Spleen (tissue), 11 donors: ENCODE results near the gene CMTM7. TPM values are rescaled to one million over a fixed set of nuclear protein-coding genes. Genes with fewer than 3 reads are reported as not detected.

ENCODE experiments used
- DNase-seq: peaks from one replicate; pipeline ENCODE4 v3.0.0-alpha.2; 2020
- H3K27ac ChIP-seq, 8 donors: fragments of 200-600 bp; sonication (generic) in 7 of 8; 1 replicate in 4 of 8; 2 replicates in 4 of 8; pipeline versions ENCODE4 v1.5.0 to v1.8.0; 2016 to 2021; ENCODE audit warnings: inconsistent platforms in 4 of 8, mild to moderate bottlenecking in 4 of 8, moderate library complexity in 1 of 8
- H3K27me3 ChIP-seq, 7 donors: fragments of 200-600 bp; sonication (generic) in 6 of 7; replicated peaks in 1 of 7; 1 replicate in 4 of 7; 2 replicates in 3 of 7; pipeline versions ENCODE4 v1.5.0 to v1.8.0; 2016 to 2021; ENCODE audit warnings: inconsistent platforms in 3 of 7, mild to moderate bottlenecking in 1 of 7
- H3K36me3 ChIP-seq, 6 donors: fragments of 200-600 bp; sonication (generic) in 5 of 6; 1 replicate in 4 of 6; 2 replicates in 2 of 6; pipeline versions ENCODE4 v1.5.0 to v1.8.0; 2016 to 2021; ENCODE audit warnings: inconsistent platforms in 2 of 6
- H3K4me1 ChIP-seq, 6 donors: fragments of 200-600 bp; sonication (generic) in 5 of 6; 1 replicate in 3 of 6; 2 replicates in 3 of 6; pipeline versions ENCODE4 v1.5.0 to v1.8.0; 2016 to 2021; ENCODE audit warnings: inconsistent platforms in 3 of 6
- H3K4me3 ChIP-seq, 8 donors: fragments of 200-600 bp; sonication (generic) in 7 of 8; 1 replicate in 4 of 8; 2 replicates in 4 of 8; pipeline versions ENCODE4 v1.5.0 to v1.8.0; 2016 to 2021; ENCODE audit warnings: inconsistent platforms in 4 of 8, mild to moderate bottlenecking in 4 of 8, moderate library complexity in 2 of 8
- H3K9me3 ChIP-seq, 8 donors: fragments of 200-600 bp; sonication (generic) in 7 of 8; 1 replicate in 4 of 8; 2 replicates in 4 of 8; pipeline versions ENCODE4 v1.5.0 to v1.8.0; 2016 to 2021; ENCODE audit warnings: inconsistent platforms in 4 of 8
- POLR2A ChIP-seq, 3 donors: fragments of 450-650 bp; IDR thresholded peaks; one replicate each; pipeline ENCODE4 v1.5.1; 2017; ENCODE audit warnings: antibody characterized with exemption in 3 of 3, mild to moderate bottlenecking in 1 of 3
- POLR2AphosphoS5 ChIP-seq, 3 donors: sonication (generic); formaldehyde crosslinking; IDR thresholded peaks; one replicate each; pipeline ENCODE4 v1.5.1; 2017; ENCODE audit warnings: antibody characterized with exemption in 3 of 3
- WGBS, 5 donors: extraction: QIAGEN DNeasy Blood & Tissue Kit in 3 of 5; methylation state at CpG; one replicate each; pipeline versions ENCODE4 v1.1.5 to v1.1.7; 2013 to 2018; 5-methylcytosine and 5-hydroxymethylcytosine counted together
- intact Hi-C: fragments of 100-400 bp; cut with DNase I; formaldehyde crosslinking; loops from one replicate; pipeline ENCODE4 v1.15.0; 2023; ENCODE audit warnings: low total_unique reads
- polyA plus RNA-seq, 3 donors: library from polyadenylated mRNA; stranded (reverse); fragments of 200-250 nt; gene quantifications; one replicate each; pipeline ENCODE4 v1.2.1, GENCODE V29; 2013
- total RNA-seq, 7 donors: library from RNA; depleted of rRNA in 3 of 7; stranded (reverse); fragments of >200 nt in 3 of 7; fragmentation: NEBNext Ultra II Directional in 4 of 7; extraction: Animal tissue kit (Norgen Biotek cat#: 25700) in 4 of 7; gene quantifications; one replicate each; pipeline versions ENCODE4 v1.1.0 to v1.2.1, GENCODE V29; 2016 to 2021
- TF ChIP-seq, protein P1 (sequence below), 11 experiments: fragments of 200-600 bp in 7 of 11; fragments of 450-650 bp in 4 of 11; sonication (generic) in 4 of 11; IDR thresholded peaks in 8 of 11; conservative IDR thresholded peaks in 3 of 11; 1 replicate in 7 of 11; 2 replicates in 4 of 11; pipeline versions ENCODE4 v1.4.0 to v1.8.0; 2016 to 2021; ENCODE audit warnings: antibody characterized with exemption in 11 of 11, inconsistent platforms in 4 of 11, mild to moderate bottlenecking in 1 of 11
- donor health status: healthy with polysubstance abuse.
- donor health status: DM: no; HTN: no; CAD: no; lungs with moderate emphysema.
- donor health status: DM: no; HTN: no; CAD: no.
- donor health status: Bipolar disorder and iron deficiency.
- donor health status: healthy.
- donor health status: DM: no; HTN: no; CAD: no.
- donor health status: DM: yes; HTN: yes; CAD: no.

CMTM7 gene
- total and polyA plus RNA-seq, 10 donors: 27.6 to 92.0 (median 47.5) TPM

DNA sequence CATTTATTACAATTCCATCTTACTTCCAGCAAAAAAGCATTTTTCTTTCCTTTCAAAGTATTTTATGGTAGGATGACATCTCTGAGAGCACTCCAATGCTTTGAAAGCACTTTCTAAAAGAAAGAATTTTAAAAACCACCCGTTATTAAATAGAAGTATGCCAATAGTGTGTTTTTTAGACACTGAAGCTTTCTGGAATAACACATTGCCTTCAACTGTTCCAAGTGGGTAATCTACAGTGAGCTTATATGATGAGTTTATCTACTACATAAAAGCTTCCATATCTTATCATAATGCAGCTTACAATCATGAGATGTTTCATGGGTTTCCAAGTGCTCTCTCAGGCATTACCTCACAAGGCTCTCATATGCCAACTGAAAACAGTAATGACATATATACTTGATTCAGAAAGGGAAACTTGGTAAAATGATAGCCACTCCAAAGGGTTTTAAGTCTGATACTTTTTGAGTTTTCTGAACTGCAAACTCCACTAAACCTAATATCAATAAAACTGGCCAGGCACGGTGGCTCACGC lies 96.9 kb downstream of the CMTM7 start:
- 90 to 94% (median 93%) methylated on average over 3 of the region's 3 CpGs for WGBS, 5 donors

DNA sequence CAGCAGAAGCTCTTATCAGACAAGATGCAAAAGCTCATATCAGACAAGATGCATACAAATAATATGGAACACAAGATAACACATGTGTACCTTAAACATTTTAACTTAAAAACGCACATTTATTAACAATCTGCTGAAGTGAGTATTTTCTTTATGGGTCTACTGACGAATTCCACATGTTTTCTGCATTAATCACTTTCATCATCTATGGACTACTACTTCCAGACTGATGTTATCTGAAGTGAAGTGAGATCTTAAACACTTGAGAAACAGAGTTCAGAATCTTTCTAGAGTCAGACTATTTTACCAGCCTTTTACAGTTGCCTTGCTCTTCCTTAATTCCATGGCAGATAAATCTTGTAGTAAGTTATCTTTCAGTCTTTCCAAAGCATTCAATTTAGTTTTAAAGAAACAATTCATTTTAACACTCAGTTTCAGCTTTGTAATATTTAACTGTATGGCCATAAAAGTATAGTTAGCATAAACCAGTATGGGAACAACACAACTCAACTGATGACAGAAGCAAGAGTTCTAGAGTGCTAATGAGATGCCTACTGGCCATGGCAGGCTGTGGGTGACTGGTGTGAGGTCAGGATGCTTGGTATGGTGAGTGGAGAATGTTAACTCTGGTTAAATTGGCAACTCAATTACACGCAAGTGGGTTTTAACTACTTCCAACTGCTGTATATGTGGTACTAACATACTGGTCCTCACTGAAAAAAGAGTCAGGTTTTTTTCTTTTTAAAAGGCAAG lies 101.2 kb downstream of the CMTM7 start:
- DNase-seq: no peak
- TF ChIP-seq, protein P1, sequence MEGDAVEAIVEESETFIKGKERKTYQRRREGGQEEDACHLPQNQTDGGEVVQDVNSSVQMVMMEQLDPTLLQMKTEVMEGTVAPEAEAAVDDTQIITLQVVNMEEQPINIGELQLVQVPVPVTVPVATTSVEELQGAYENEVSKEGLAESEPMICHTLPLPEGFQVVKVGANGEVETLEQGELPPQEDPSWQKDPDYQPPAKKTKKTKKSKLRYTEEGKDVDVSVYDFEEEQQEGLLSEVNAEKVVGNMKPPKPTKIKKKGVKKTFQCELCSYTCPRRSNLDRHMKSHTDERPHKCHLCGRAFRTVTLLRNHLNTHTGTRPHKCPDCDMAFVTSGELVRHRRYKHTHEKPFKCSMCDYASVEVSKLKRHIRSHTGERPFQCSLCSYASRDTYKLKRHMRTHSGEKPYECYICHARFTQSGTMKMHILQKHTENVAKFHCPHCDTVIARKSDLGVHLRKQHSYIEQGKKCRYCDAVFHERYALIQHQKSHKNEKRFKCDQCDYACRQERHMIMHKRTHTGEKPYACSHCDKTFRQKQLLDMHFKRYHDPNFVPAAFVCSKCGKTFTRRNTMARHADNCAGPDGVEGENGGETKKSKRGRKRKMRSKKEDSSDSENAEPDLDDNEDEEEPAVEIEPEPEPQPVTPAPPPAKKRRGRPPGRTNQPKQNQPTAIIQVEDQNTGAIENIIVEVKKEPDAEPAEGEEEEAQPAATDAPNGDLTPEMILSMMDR (IDR thresholded peaks at IDR 0.05 in 8 of 11, conservative IDR thresholded peaks at IDR 0.05 in 3 of 11): no peak
- TF ChIP-seq POLR2AphosphoS5 (IDR thresholded peaks at IDR 0.05) (no peak), POLR2A (IDR thresholded peaks at IDR 0.05) (no peak)
- WGBS, 5 donors: 75 to 90% (median 86%) methylated on average over 3 of the region's 3 CpGs
- peak overlapping the region in 2 of 8 donors; percentile 9 to 47 for H3K27ac ChIP-seq
- H3K4me1 ChIP-seq: peaks cover 24 to 90% (median 53%) of the 10 kb centered on the region in 6 donors
- intact Hi-C loops: no loop called here
- H3K9me3 ChIP-seq: no peaks in the 10 kb centered on the region
- H3K4me3 ChIP-seq: no peak overlapping the region
- peaks cover 0 to 61% (median 6%) of the 10 kb centered on the region in 6 donors for H3K36me3 ChIP-seq
- no peaks in the 10 kb centered on the region for H3K27me3 ChIP-seq

More for the DNA sequence above, 96.9 kb downstream of the CMTM7 start:
- no peak overlapping the region for H3K4me3 ChIP-seq
- peaks cover 0 to 82% (median 24%) of the 10 kb centered on the region in 6 donors for H3K36me3 ChIP-seq
- H3K27me3 ChIP-seq: no peaks in the 10 kb centered on the region
- peaks cover 0 to 78% (median 33%) of the 10 kb centered on the region in 6 donors for H3K4me1 ChIP-seq
- peak overlapping the region in 2 of 8 donors; percentile 26 to 35 for H3K27ac ChIP-seq
- DNase-seq: no peak
- intact Hi-C loops: no loop called here
- TF ChIP-seq POLR2AphosphoS5 (IDR thresholded peaks at IDR 0.05): no peak
- TF ChIP-seq, protein P1 (IDR thresholded peaks at IDR 0.05 in 8 of 11, conservative IDR thresholded peaks at IDR 0.05 in 3 of 11): no peak
- no peak for TF ChIP-seq POLR2A (IDR thresholded peaks at IDR 0.05)
- no peaks in the 10 kb centered on the region for H3K9me3 ChIP-seq

DNA sequence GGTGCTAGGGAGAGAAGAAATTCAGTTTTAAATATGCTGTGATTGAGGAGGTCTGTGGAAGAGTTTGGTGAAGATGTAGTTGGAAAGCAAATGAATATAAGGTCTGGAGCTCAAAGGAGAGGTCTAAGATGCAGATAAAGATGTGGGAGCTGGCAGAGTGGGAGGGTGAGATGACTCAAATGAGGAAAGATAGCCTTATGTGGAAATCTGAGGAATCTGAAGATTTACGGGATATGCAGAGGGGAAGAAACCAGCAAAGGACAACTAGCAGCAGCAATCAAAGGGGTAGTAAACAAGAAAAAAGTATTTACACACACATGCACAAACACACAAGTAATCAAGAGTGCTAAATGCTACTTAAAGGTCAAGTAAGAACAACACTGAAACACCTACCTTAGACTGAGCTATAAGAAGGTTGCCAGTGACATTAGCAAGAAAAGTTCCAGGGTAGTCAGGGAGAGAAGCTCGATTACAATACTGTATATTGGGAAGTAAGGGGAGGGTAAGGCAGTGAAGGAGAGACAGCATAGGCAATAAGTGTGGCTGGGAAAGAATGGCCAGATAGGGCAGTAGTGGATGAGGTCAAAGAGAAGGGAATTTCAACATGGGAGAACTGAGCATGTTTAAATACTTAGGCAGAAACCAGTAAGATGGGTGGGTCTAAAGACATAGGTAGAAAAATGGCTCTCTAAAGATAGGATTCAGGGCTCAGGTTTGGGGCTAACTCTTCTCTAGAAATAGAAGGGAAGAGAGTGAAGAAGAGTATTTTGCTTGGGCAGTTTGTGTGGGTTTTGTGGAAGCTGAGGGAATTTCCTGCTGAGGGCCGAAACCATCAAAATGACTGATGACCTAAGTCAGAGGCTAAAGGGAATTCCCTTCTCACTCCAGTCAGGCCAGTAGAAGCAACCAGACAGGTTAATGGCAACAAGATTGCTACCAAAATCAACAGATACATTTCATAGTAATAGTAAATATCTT lies 102.1 kb downstream of the CMTM7 start:
- H3K4me1 ChIP-seq: peaks cover 24 to 90% (median 62%) of the 10 kb centered on the region in 6 donors
- no peaks in the 10 kb centered on the region for H3K9me3 ChIP-seq
- H3K27ac ChIP-seq: peak overlapping the region in 2 of 8 donors; percentile 9 to 47
- 46 to 58% (median 52%) methylated on average over 3 of the region's 3 CpGs for WGBS, 5 donors
- H3K4me3 ChIP-seq: no peak overlapping the region
- no peaks in the 10 kb centered on the region for H3K27me3 ChIP-seq
- H3K36me3 ChIP-seq: peaks cover 0 to 56% (median 6%) of the 10 kb centered on the region in 6 donors
- intact Hi-C loops: no loop called here
- DNase-seq: no peak
- TF ChIP-seq POLR2AphosphoS5 (IDR thresholded peaks at IDR 0.05): no peak
- TF ChIP-seq, protein P1 (IDR thresholded peaks at IDR 0.05 in 8 of 11, conservative IDR thresholded peaks at IDR 0.05 in 3 of 11): no peak
- no peak for TF ChIP-seq POLR2A (IDR thresholded peaks at IDR 0.05)
